CD4-positive, alpha-beta T cell (primary cell): Measurements from ENCODE around the gene ST6GALNAC3. TPM values are rescaled to one million over a fixed set of nuclear protein-coding genes. Genes with fewer than 3 reads are reported as not detected.

Experiments
- ATAC-seq: fragments of 200-7000 bp; cut with Tn5 transposase; one replicate; pipeline ENCODE4 v1.10.0; 2022; ENCODE audit warnings: mild to moderate bottlenecking; ENCODE audit not compliant: poor library complexity
- CTCF ChIA-PET: fragments of 350-600 bp; sonication (Branson Sonifier 250); formaldehyde crosslinking; loops from one replicate; lab custom pipeline; 2021; ENCODE audit warnings: antibody characterized with exemption, inconsistent platforms; lab: Charles Lee
- POLR2A ChIA-PET: fragments of 350-600 bp; sonication (Branson Sonifier 250); formaldehyde crosslinking; loops from one replicate; lab custom pipeline; 2021; ENCODE audit warnings: antibody characterized with exemption, inconsistent platforms; lab: Charles Lee
- DNase-seq, 14 experiments: peaks; one replicate each; pipeline ENCODE4 v3.0.0-alpha.2; 2013 to 2020; ENCODE audit warnings: mixed read lengths in 2 of 14
- H3K27ac ChIP-seq, 2 donors: one replicate each; pipeline versions ENCODE4 v1.5.1 to v1.7.0; 2013; ENCODE audit warnings: low read length in 2 of 2, low read depth in 1 of 2, mild to moderate bottlenecking in 1 of 2
- H3K27me3 ChIP-seq, 2 experiments: 1 replicate in 1 of 2; 2 replicates in 1 of 2; pipeline versions ENCODE4 v1.6.1 to v1.7.0; 2013; ENCODE audit warnings: low read length in 2 of 2, control low read depth in 1 of 2, mild to moderate bottlenecking in 1 of 2, moderate library complexity in 1 of 2; ENCODE audit not compliant: insufficient read depth in 2 of 2, control insufficient read depth in 1 of 2
- H3K36me3 ChIP-seq: one replicate; pipeline ENCODE4 v1.6.1; 2013; ENCODE audit warnings: low read length, control low read depth; ENCODE audit not compliant: insufficient read depth
- H3K4me1 ChIP-seq: one replicate; pipeline ENCODE4 v1.6.1; 2013; ENCODE audit warnings: low read length, control low read depth; ENCODE audit not compliant: insufficient read depth
- H3K4me3 ChIP-seq: one replicate; pipeline ENCODE4 v1.5.1; 2013; ENCODE audit warnings: mild to moderate bottlenecking, low read length, moderate library complexity
- H3K9me3 ChIP-seq, 2 experiments: 1 replicate in 1 of 2; 2 replicates in 1 of 2; pipeline versions ENCODE4 v1.6.1 to v1.7.0; 2013; ENCODE audit warnings: low read length in 2 of 2, mild to moderate bottlenecking in 2 of 2, control low read depth in 1 of 2, moderate library complexity in 1 of 2; ENCODE audit not compliant: control insufficient read depth in 1 of 2, insufficient read depth in 1 of 2
- H3K27ac Mint-ChIP-seq: one replicate; pipeline ENCODE4 v1.8.0; 2020; ENCODE audit warnings: mixed read lengths
- H3K27me3 Mint-ChIP-seq: one replicate; pipeline ENCODE4 v1.8.0; 2021; ENCODE audit warnings: mixed read lengths
- H3K36me3 Mint-ChIP-seq: one replicate; pipeline ENCODE4 v1.8.0; 2021; ENCODE audit warnings: low read depth, mixed read lengths
- H3K4me1 Mint-ChIP-seq: one replicate; pipeline ENCODE4 v1.8.0; 2021; ENCODE audit warnings: low read depth, mixed read lengths
- H3K4me3 Mint-ChIP-seq: one replicate; pipeline ENCODE4 v1.8.0; 2020; ENCODE audit warnings: mild to moderate bottlenecking, mixed read lengths
- H3K9me3 Mint-ChIP-seq: one replicate; pipeline ENCODE4 v1.8.0; 2020; ENCODE audit warnings: mixed read lengths
- intact Hi-C, 2 experiments: fragments of 100-400 bp; cut with DNase I in 1 of 2; cut with micrococcal nuclease in 1 of 2; formaldehyde crosslinking; loops; one replicate each; pipeline versions ENCODE4 v1.15.1 to v1.9.0; 2023 to 2025; cut with DNase I, micrococcal nuclease
- total RNA-seq, 174 experiments: library from RNA in 2 of 174; stranded (reverse) in 2 of 174; gene quantifications; one replicate each; pipeline ENCODE4 v1.2.3 and lab custom pipeline; 2021 to 2026
- TF ChIP-seq, protein P1 (sequence below): fragments of 200-600 bp; IDR thresholded peaks from one replicate; pipeline ENCODE4 v1.8.0; 2022; ENCODE audit warnings: antibody characterized with exemption, mild to moderate bottlenecking

ST6GALNAC3 gene
- total RNA-seq, 2 experiments from 2014 or later: 0.77 to 1.3 TPM

DNA sequence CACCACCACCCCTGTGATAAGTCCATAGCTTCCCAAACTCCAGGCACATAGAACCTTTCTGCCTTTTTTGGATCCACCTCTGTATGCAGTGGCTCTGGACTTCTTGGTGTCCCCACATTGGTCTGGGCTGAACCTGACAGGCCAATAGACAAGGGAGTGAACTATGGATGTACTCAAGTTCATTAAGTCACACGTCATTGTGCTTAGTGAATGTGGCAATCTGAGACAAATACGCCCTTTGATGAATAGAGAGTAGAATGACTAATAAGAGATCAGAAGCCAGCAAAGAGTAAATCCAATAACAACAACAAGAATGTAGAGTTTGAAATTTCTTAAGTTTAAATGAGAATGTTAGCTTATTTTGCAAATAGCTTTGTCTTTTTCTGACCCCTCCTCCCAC is 114.8 kb downstream of the ST6GALNAC3 start:
- H3K9me3 Mint-ChIP-seq: no peaks in the 10 kb centered on the region

DNA sequence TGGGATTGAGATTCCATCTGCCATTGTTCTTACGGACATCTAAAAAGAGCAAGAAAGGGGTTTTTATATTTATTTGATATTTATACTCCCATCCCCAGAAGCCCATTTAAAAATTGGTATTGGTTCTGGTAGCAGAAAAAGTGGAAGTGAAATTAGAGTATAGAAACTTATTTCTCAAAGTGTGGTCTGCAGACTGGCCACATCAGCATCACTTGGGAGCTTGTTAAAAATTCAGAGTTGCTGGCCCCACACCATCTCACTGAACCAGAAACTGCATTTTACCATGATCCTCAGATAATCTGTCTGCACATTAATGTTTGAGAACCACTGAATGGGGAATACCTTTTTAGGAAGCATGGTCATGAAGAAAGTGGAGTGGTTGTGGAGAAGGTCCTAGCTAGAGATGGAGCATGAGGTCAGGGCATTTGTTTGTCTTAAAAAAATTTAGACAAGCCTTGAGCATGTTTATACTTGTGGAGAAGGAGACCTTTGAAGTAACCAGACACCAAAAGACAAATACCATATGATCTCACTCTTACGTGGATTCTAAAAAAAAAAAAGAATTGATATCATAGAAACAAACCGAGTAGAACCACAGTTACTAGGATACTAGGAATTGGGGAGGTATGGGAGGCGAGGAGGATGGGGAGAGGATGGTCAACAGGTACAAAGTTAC is 116.3 kb downstream of the ST6GALNAC3 start:
- intact Hi-C loops: no loop called here
- no peak overlapping the region for H3K27ac Mint-ChIP-seq
- ChIA-PET CTCF (no interaction called here), POLR2A (no interaction called here)
- no peak for DNase-seq
- no peaks in the 10 kb centered on the region for H3K4me1 Mint-ChIP-seq
- no peaks in the 10 kb centered on the region for H3K9me3 Mint-ChIP-seq
- TF ChIP-seq, protein P1, sequence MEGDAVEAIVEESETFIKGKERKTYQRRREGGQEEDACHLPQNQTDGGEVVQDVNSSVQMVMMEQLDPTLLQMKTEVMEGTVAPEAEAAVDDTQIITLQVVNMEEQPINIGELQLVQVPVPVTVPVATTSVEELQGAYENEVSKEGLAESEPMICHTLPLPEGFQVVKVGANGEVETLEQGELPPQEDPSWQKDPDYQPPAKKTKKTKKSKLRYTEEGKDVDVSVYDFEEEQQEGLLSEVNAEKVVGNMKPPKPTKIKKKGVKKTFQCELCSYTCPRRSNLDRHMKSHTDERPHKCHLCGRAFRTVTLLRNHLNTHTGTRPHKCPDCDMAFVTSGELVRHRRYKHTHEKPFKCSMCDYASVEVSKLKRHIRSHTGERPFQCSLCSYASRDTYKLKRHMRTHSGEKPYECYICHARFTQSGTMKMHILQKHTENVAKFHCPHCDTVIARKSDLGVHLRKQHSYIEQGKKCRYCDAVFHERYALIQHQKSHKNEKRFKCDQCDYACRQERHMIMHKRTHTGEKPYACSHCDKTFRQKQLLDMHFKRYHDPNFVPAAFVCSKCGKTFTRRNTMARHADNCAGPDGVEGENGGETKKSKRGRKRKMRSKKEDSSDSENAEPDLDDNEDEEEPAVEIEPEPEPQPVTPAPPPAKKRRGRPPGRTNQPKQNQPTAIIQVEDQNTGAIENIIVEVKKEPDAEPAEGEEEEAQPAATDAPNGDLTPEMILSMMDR: no peak
- ATAC-seq: no peak
- Histone ChIP-seq H3K27ac (no peak overlapping the region), H3K36me3 (no peaks in the 10 kb centered on the region), H3K4me1 (no peaks in the 10 kb centered on the region), H3K27me3 (no peaks in the 10 kb centered on the region), H3K9me3 (no peaks in the 10 kb centered on the region), H3K4me3 (no peak overlapping the region)
- no peak overlapping the region for H3K4me3 Mint-ChIP-seq
- H3K36me3 Mint-ChIP-seq: no peaks in the 10 kb centered on the region
- no peaks in the 10 kb centered on the region for H3K27me3 Mint-ChIP-seq

More for the DNA sequence above, 114.8 kb downstream of the ST6GALNAC3 start:
- DNase-seq (no peak), ATAC-seq (no peak)
- ChIA-PET CTCF (no interaction called here), POLR2A (no interaction called here)
- H3K27me3 Mint-ChIP-seq: no peaks in the 10 kb centered on the region
- H3K36me3 Mint-ChIP-seq: no peaks in the 10 kb centered on the region
- Histone ChIP-seq H3K27ac (no peak overlapping the region), H3K36me3 (no peaks in the 10 kb centered on the region), H3K27me3 (no peaks in the 10 kb centered on the region), H3K4me1 (no peaks in the 10 kb centered on the region), H3K4me3 (no peak overlapping the region), H3K9me3 (no peaks in the 10 kb centered on the region)
- TF ChIP-seq, protein P1: no peak
- H3K4me3 Mint-ChIP-seq: no peak overlapping the region
- intact Hi-C loops: no loop called here
- H3K4me1 Mint-ChIP-seq: no peaks in the 10 kb centered on the region
- H3K27ac Mint-ChIP-seq: no peak overlapping the region

DNA sequence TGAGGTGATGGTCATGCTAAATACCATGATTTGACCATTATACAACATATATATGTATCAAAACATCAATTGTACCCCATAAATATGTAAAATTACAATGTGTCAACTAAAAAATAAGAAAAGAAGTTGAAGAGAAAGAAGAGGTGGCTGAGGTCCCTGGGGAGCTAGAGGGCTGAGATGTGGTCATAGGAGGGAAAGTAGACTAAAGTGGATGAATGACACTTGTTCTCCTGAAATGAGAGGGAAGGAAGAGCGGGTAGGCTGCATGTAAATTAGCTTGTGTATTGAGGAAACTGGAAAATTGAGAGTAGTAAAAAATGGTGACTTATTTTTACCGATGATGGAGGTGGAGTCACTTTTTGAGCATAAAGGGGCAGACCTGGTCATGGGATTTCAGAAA is 117.0 kb downstream of the ST6GALNAC3 start:
- no peaks in the 10 kb centered on the region for H3K36me3 ChIP-seq
- DNase-seq (no peak), ATAC-seq (no peak)
- H3K36me3 Mint-ChIP-seq: no peaks in the 10 kb centered on the region
- intact Hi-C loops: no loop called here
- H3K4me3 ChIP-seq: no peak overlapping the region
- ChIA-PET CTCF (no interaction called here), POLR2A (no interaction called here)
- no peaks in the 10 kb centered on the region for H3K27me3 ChIP-seq
- no peaks in the 10 kb centered on the region for H3K9me3 Mint-ChIP-seq
- no peaks in the 10 kb centered on the region for H3K27me3 Mint-ChIP-seq
- no peak overlapping the region for H3K4me3 Mint-ChIP-seq
- no peak overlapping the region for H3K27ac ChIP-seq
- TF ChIP-seq, protein P1: no peak
- no peaks in the 10 kb centered on the region for H3K4me1 ChIP-seq
- H3K4me1 Mint-ChIP-seq: no peaks in the 10 kb centered on the region
- H3K27ac Mint-ChIP-seq: no peak overlapping the region
- no peaks in the 10 kb centered on the region for H3K9me3 ChIP-seq
